ENCODE results near the gene ZNF571.
A peak's percentile ranks its signal among the peaks of the same experiment; 100 is the strongest.

ZNF571 gene

DNA sequence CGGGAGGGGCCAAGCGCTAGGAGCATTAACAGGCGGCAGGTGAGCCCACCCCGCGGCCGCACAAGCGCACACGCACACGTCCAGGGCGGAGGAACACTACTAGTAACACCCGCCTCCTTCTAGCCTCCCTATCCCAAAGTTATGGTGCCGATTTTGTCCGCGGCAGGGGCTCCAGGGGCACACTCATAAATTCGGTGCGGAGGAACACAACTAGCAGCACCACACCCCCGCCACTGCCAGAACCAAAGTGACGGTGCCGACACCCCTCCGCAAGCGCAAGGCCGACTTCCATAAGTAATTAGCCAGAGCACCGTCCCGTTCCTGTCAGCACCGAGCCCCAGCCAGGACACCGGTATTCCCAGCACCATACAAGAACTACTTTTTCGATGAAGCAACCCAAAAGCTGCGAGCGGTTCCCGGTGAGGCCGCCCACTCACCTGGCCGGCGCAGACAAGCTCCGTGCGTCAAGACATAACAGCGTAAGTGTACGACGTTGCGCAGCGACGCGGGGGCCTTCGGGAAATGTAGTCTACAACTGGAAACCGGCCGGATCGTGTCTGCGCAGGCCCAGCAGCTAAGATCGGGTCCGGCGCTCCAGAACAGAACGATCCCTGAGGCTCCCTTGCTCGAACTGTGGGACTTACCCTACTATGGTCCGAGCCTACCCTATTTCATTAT is at the start of gene ZNF571, which contains the start of gene ZNF540 (continued):
- TF ChIP-seq, protein P1, sequence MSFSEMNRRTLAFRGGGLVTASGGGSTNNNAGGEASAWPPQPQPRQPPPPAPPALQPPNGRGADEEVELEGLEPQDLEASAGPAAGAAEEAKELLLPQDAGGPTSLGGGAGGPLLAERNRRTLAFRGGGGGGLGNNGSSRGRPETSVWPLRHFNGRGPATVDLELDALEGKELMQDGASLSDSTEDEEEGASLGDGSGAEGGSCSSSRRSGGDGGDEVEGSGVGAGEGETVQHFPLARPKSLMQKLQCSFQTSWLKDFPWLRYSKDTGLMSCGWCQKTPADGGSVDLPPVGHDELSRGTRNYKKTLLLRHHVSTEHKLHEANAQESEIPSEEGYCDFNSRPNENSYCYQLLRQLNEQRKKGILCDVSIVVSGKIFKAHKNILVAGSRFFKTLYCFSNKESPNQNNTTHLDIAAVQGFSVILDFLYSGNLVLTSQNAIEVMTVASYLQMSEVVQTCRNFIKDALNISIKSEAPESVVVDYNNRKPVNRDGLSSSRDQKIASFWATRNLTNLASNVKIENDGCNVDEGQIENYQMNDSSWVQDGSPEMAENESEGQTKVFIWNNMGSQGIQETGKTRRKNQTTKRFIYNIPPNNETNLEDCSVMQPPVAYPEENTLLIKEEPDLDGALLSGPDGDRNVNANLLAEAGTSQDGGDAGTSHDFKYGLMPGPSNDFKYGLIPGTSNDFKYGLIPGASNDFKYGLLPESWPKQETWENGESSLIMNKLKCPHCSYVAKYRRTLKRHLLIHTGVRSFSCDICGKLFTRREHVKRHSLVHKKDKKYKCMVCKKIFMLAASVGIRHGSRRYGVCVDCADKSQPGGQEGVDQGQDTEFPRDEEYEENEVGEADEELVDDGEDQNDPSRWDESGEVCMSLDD (tag by site-specific recombination; IDR thresholded peaks at IDR 0.05) = peak; percentile 99
- TF ChIP-seq ZNF223 (tag by site-specific recombination; IDR thresholded peaks at IDR 0.05) (peak; percentile 84; the same call in 1 of the 2 replicates), ZNF658 (tag by site-specific recombination; IDR thresholded peaks at IDR 0.05) (peak; percentile 95), ZNF561 (tag by site-specific recombination; IDR thresholded peaks at IDR 0.05; ENCODE audit: borderline replicate concordance) (peak; percentile 100), ZNF10 (tag by site-specific recombination; IDR thresholded peaks at IDR 0.05) (peak; percentile 92), ZNF341 (tag by site-specific recombination; IDR thresholded peaks at IDR 0.05; ENCODE audit: low read depth) (peak; percentile 97), ZNF423 (tag by site-specific recombination; IDR thresholded peaks at IDR 0.05) (peak; percentile 83), ZNF785 (tag by site-specific recombination; IDR thresholded peaks at IDR 0.05) (peak; percentile 99), ZBTB8A (tag by site-specific recombination; IDR thresholded peaks at IDR 0.05) (peak; percentile 83), ZNF169 (tag by site-specific recombination; IDR thresholded peaks at IDR 0.05) (peak; percentile 93), SP2 (tag by site-specific recombination; IDR thresholded peaks at IDR 0.05) (peak; percentile 84), ZNF350 (tag by site-specific recombination; IDR thresholded peaks at IDR 0.05) (peak; percentile 99), MEIS1 (CRISPR knock-in tag; IDR thresholded peaks at IDR 0.05; ENCODE audit: borderline replicate concordance) (no peak), OSR2 (tag by site-specific recombination; IDR thresholded peaks at IDR 0.05) (0 out of 2 replicates have a peak, but pooled peaks have one; percentile 48), ZBTB20 (tag by site-specific recombination; IDR thresholded peaks at IDR 0.05) (peak; percentile 98), ZNF214 (tag by site-specific recombination; IDR thresholded peaks at IDR 0.05; ENCODE audit: borderline replicate concordance) (no peak), ZNF544 (tag by site-specific recombination; IDR thresholded peaks at IDR 0.05) (peak; percentile 72), HOXD13 (CRISPR knock-in tag; IDR thresholded peaks at IDR 0.05; ENCODE audit: borderline replicate concordance) (no peak; the same call in 1 of the 2 replicates), ZNF324 (tag by site-specific recombination; IDR thresholded peaks at IDR 0.05) (peak; percentile 100)
- TF ChIP-seq, protein P2, sequence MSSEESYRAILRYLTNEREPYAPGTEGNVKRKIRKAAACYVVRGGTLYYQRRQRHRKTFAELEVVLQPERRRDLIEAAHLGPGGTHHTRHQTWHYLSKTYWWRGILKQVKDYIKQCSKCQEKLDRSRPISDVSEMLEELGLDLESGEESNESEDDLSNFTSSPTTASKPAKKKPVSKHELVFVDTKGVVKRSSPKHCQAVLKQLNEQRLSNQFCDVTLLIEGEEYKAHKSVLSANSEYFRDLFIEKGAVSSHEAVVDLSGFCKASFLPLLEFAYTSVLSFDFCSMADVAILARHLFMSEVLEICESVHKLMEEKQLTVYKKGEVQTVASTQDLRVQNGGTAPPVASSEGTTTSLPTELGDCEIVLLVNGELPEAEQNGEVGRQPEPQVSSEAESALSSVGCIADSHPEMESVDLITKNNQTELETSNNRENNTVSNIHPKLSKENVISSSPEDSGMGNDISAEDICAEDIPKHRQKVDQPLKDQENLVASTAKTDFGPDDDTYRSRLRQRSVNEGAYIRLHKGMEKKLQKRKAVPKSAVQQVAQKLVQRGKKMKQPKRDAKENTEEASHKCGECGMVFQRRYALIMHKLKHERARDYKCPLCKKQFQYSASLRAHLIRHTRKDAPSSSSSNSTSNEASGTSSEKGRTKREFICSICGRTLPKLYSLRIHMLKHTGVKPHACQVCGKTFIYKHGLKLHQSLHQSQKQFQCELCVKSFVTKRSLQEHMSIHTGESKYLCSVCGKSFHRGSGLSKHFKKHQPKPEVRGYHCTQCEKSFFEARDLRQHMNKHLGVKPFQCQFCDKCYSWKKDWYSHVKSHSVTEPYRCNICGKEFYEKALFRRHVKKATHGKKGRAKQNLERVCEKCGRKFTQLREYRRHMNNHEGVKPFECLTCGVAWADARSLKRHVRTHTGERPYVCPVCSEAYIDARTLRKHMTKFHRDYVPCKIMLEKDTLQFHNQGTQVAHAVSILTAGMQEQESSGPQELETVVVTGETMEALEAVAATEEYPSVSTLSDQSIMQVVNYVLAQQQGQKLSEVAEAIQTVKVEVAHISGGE (tag by site-specific recombination; conservative IDR thresholded peaks at IDR 0.05; ENCODE audit: low read depth) = peak; percentile 83
- TF ChIP-seq, protein P3, sequence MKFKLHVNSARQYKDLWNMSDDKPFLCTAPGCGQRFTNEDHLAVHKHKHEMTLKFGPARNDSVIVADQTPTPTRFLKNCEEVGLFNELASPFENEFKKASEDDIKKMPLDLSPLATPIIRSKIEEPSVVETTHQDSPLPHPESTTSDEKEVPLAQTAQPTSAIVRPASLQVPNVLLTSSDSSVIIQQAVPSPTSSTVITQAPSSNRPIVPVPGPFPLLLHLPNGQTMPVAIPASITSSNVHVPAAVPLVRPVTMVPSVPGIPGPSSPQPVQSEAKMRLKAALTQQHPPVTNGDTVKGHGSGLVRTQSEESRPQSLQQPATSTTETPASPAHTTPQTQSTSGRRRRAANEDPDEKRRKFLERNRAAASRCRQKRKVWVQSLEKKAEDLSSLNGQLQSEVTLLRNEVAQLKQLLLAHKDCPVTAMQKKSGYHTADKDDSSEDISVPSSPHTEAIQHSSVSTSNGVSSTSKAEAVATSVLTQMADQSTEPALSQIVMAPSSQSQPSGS (tag by site-specific recombination; IDR thresholded peaks at IDR 0.05; ENCODE audit: low read depth) = peak; percentile 89
- TF ChIP-seq, protein P4, sequence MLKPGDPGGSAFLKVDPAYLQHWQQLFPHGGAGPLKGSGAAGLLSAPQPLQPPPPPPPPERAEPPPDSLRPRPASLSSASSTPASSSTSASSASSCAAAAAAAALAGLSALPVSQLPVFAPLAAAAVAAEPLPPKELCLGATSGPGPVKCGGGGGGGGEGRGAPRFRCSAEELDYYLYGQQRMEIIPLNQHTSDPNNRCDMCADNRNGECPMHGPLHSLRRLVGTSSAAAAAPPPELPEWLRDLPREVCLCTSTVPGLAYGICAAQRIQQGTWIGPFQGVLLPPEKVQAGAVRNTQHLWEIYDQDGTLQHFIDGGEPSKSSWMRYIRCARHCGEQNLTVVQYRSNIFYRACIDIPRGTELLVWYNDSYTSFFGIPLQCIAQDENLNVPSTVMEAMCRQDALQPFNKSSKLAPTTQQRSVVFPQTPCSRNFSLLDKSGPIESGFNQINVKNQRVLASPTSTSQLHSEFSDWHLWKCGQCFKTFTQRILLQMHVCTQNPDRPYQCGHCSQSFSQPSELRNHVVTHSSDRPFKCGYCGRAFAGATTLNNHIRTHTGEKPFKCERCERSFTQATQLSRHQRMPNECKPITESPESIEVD (tag by site-specific recombination; IDR thresholded peaks at IDR 0.05) = no peak; the same call in 1 of the 2 replicates
- TF ChIP-seq, protein P5, sequence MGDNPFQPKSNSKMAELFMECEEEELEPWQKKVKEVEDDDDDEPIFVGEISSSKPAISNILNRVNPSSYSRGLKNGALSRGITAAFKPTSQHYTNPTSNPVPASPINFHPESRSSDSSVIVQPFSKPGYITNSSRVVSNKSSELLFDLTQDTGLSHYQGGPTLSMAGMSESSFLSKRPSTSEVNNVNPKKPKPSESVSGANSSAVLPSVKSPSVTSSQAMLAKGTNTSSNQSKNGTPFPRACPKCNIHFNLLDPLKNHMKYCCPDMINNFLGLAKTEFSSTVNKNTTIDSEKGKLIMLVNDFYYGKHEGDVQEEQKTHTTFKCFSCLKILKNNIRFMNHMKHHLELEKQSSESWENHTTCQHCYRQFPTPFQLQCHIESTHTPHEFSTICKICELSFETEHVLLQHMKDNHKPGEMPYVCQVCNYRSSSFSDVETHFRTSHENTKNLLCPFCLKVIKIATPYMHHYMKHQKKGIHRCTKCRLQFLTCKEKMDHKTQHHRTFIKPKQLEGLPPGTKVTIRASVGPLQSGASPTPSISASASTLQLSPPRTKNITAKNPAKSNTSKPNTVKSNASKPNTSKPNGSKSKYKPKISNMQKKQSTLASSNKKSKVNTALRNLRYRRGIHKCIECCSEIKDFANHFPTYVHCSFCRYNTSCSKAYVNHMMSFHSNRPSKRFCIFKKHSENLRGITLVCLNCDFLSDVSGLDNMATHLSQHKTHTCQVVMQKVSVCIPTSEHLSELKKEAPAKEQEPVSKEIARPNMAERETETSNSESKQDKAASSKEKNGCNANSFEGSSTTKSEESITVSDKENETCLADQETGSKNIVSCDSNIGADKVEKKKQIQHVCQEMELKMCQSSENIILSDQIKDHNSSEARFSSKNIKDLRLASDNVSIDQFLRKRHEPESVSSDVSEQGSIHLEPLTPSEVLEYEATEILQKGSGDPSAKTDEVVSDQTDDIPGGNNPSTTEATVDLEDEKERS (tag by site-specific recombination; IDR thresholded peaks at IDR 0.05) = peak; percentile 99
- TF ChIP-seq, protein P6, sequence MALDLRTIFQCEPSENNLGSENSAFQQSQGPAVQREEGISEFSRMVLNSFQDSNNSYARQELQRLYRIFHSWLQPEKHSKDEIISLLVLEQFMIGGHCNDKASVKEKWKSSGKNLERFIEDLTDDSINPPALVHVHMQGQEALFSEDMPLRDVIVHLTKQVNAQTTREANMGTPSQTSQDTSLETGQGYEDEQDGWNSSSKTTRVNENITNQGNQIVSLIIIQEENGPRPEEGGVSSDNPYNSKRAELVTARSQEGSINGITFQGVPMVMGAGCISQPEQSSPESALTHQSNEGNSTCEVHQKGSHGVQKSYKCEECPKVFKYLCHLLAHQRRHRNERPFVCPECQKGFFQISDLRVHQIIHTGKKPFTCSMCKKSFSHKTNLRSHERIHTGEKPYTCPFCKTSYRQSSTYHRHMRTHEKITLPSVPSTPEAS (tag by site-specific recombination; IDR thresholded peaks at IDR 0.05) = peak; percentile 97

Measured in HEK293 (cell line).